Prostate gland (tissue), 2 donors: ENCODE results near the gene FBXW8.

Source experiments
- CTCF ChIP-seq, 4 experiments: fragments of 200-600 bp in 2 of 4; fragments of 450-650 bp in 2 of 4; sonication (generic) in 2 of 4; IDR thresholded peaks; 1 replicate in 3 of 4; 2 replicates in 1 of 4; pipeline ENCODE4 v1.5.1; 2016 to 2019; ENCODE audit warnings: antibody characterized with exemption in 4 of 4, mild to moderate bottlenecking in 2 of 4, moderate library complexity in 2 of 4
- POLR2A ChIP-seq: fragments of 450-650 bp; IDR thresholded peaks from one replicate; pipeline ENCODE4 v1.6.1; 2016; ENCODE audit warnings: antibody characterized with exemption, mild to moderate bottlenecking
- POLR2AphosphoS5 ChIP-seq: sonication (generic); formaldehyde crosslinking; IDR thresholded peaks from one replicate; pipeline ENCODE4 v1.6.1; 2017; ENCODE audit warnings: antibody characterized with exemption

- TF ChIP-seq CTCF (IDR thresholded peaks at IDR 0.05) (no peak), POLR2AphosphoS5 (no peak), POLR2A (no peak)
Observed at GRCh38 chr12:117059156-117059555, 148.4 kb downstream of the FBXW8 start.
